Measurements from ENCODE around the gene SLC12A1. TPM values are rescaled to one million over a fixed set of nuclear protein-coding genes. Genes with fewer than 3 reads are reported as not detected.

The SLC12A1 gene
- total and polyA plus RNA-seq, 2 of the 8 experiments (the other 6 are each of a cell fraction or from before 2014, with no cell fraction given): 0.63 to 1.0 TPM

DNA sequence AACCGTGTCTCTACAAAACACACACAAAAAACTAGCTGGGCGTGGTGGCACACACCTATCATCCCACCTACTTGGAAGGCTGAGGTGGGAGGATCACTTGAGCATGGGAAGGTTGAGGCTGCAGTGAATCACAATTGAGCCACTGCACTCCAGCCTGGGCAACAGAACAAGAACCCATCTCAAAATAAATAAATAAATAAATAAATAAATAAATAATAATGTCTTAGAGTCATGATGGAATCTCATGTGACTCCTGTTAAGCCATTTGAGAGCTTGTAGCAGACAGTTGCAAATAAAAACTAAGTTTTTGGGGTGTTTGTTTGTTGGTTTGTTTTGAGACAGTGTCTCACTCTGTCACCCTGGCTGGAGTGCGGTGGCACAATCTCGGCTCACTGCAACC, 33.2 kb downstream of the SLC12A1 start (continued):
- no peak for TF ChIP-seq TEAD4 (IDR thresholded peaks at IDR 0.05; ENCODE audit: low read depth, low read length)

DNA sequence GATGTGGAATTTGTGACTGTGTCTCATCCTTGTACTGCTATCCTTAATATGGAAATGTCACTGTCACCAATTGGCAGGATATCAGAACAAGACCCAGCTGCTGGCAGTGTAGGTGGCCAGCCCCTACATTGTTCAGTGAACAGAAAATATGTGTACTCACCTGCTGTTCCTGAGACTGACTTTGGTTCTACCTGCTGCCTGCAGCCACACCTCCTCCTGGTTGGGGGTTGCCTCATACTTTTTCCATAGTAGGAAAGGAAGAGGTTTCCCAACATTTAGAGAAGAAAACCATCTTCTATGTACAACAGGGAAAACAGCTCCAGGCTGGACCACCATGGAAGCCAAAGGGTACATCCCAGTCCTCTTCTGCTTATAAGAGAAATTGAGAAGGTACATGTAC, 35.9 kb downstream of the SLC12A1 start:
- DNase-seq (ENCODE audit: low read depth in 1 of 2, low spot score in 2 of 2) (no peak), FAIRE-seq (no peak)
- Histone ChIP-seq H3K23ac (ENCODE audit: insufficient read length) (no peak overlapping the region), H3K14ac (ENCODE audit: insufficient read length) (no peak overlapping the region), H3K56ac (replicated peaks; ENCODE audit: insufficient read length, low read depth, low read length) (no peak overlapping the region), H3K36me3 (ENCODE audit: control insufficient read depth in 2 of 4, insufficient read depth in 4 of 4, low read length in 3 of 4) (no peaks in the 10 kb centered on the region), H3K27me3 (replicated peaks in 1 of 4; ENCODE audit: control insufficient read depth in 3 of 4, extremely low read depth in 1 of 4, insufficient read depth in 3 of 4, low read length in 3 of 4) (no peaks in the 10 kb centered on the region), H4K91ac (replicated peaks; ENCODE audit: insufficient read length, low read length) (no peak overlapping the region), H3K79me1 (ENCODE audit: low read depth, low read length) (no peaks in the 10 kb centered on the region), H3K79me2 (ENCODE audit: control insufficient read depth in 1 of 2, insufficient read depth in 2 of 2, low read length in 2 of 2) (no peaks in the 10 kb centered on the region), H2BK120ac (replicated peaks; ENCODE audit: low read depth, low read length) (no peak overlapping the region), H2BK5ac (ENCODE audit: low read depth, low read length) (no peak overlapping the region), H3K4ac (replicated peaks; ENCODE audit: insufficient read length, low read depth, low read length) (no peak overlapping the region), H3K27ac (ENCODE audit: low read depth, low read length) (no peak overlapping the region), H4K5ac (ENCODE audit: insufficient read length, low read depth, low read length) (no peak overlapping the region), H3K23me2 (ENCODE audit: low read depth, low read length) (no peaks in the 10 kb centered on the region; the same call in 1 of the 2 replicates), H3K9ac (replicated peaks in 1 of 4; ENCODE audit: extremely low read depth in 1 of 4, low read depth in 3 of 4, low read length in 3 of 4) (no peak overlapping the region), H2AK5ac (ENCODE audit: low read depth, low read length) (no peak overlapping the region), H4K8ac (ENCODE audit: extremely low read depth, insufficient read depth, low read length) (no peak overlapping the region), H2BK12ac (ENCODE audit: low read depth, low read length) (no peak overlapping the region), H3K18ac (ENCODE audit: extremely low read depth, low read length) (no peak overlapping the region), H2AFZ (ENCODE audit: low read length) (no peak overlapping the region), H3K4me1 (replicated peaks in 1 of 4; ENCODE audit: control insufficient read depth in 3 of 4, insufficient read depth in 4 of 4, low read length in 3 of 4) (no peaks in the 10 kb centered on the region), H3K4me3 (ENCODE audit: extremely low read depth in 1 of 4, insufficient read depth in 2 of 4, low read depth in 3 of 4, low read length in 4 of 4) (no peak overlapping the region), H3K4me2 (ENCODE audit: insufficient read depth in 1 of 2, low read depth in 2 of 2, low read length in 2 of 2) (no peak overlapping the region), H2BK20ac (ENCODE audit: low read length) (no peak overlapping the region), H2BK15ac (ENCODE audit: low read length) (no peak overlapping the region), H4K20me1 (replicated peaks in 1 of 2; ENCODE audit: control insufficient read depth in 1 of 2, insufficient read depth in 2 of 2, low read length in 2 of 2) (no peaks in the 10 kb centered on the region), H3K9me3 (ENCODE audit: insufficient read depth in 2 of 2, low read depth in 1 of 2, low read length in 1 of 2) (no peaks in the 10 kb centered on the region)
- POLR2A ChIA-PET (ENCODE audit: partially characterized antibody): interaction anchor here (0.6 kb wide), 1 partner anchor 90 kb away, joined by 3 read pairs; no protein-coding TSS in a partner anchor
- CTCF ChIA-PET (ENCODE audit: partially characterized antibody): interaction anchor here (1.2 to 1.8 kb wide), 4 partner anchors 9 to 130 kb away, joined by 3 to 9 read pairs (median 5); no protein-coding TSS in a partner anchor
- TF ChIP-seq NANOG (IDR thresholded peaks at IDR 0.05; ENCODE audit: insufficient read depth, low read depth, low read length, poor library complexity, severe bottlenecking) (no peak), SIX5 (IDR thresholded peaks at IDR 0.05; ENCODE audit: low read depth, low read length) (no peak), RXRA (IDR thresholded peaks at IDR 0.05; ENCODE audit: insufficient read depth, low read depth, low read length) (no peak), GABPA (IDR thresholded peaks at IDR 0.05; ENCODE audit: borderline replicate concordance, insufficient read depth, low read length) (no peak), CTBP2 (IDR thresholded peaks at IDR 0.05; ENCODE audit: borderline replicate concordance, insufficient read depth, insufficient read length, low read length) (no peak), SUZ12 (IDR thresholded peaks at IDR 0.05; ENCODE audit: low read length) (no peak), KDM1A (IDR thresholded peaks at IDR 0.05; ENCODE audit: borderline replicate concordance, low read length) (no peak), CEBPB (IDR thresholded peaks at IDR 0.05; ENCODE audit: low read depth, low read length) (no peak), SRF (IDR thresholded peaks at IDR 0.05; ENCODE audit: low read depth, low read length) (no peak), TCF12 (IDR thresholded peaks at IDR 0.05; ENCODE audit: low read depth, low read length) (no peak), CHD2 (IDR thresholded peaks at IDR 0.05; ENCODE audit: low read length) (no peak)
- TF ChIP-seq, protein P1, sequence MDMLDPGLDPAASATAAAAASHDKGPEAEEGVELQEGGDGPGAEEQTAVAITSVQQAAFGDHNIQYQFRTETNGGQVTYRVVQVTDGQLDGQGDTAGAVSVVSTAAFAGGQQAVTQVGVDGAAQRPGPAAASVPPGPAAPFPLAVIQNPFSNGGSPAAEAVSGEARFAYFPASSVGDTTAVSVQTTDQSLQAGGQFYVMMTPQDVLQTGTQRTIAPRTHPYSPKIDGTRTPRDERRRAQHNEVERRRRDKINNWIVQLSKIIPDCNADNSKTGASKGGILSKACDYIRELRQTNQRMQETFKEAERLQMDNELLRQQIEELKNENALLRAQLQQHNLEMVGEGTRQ (IDR thresholded peaks at IDR 0.05; ENCODE audit: low read length): no peak

Data from H1 (cell line).